GM12878 (cell line): ENCODE data around the gene NCKAP5.

ENCODE experiments used
- EP300 ChIP-seq, 2 experiments: fragments of 150-350 bp in 1 of 2; IDR thresholded peaks; 2 replicates each; pipeline ENCODE4 v1.6.1; 2011 to 2012; ENCODE audit warnings: low read depth in 2 of 2, low read length in 2 of 2, borderline replicate concordance in 1 of 2, improper control_type of control experiment in 1 of 2, inconsistent platforms in 1 of 2; ENCODE audit not compliant: control insufficient read depth in 1 of 2
- FOXM1 ChIP-seq: IDR thresholded peaks from 2 replicates; pipeline ENCODE4 v1.6.1; 2012; ENCODE audit warnings: low read depth, mild to moderate bottlenecking, inconsistent platforms, low read length, moderate library complexity
- NR2C2 ChIP-seq: IDR thresholded peaks from 2 replicates; pipeline ENCODE4 v1.6.1; 2011; ENCODE audit warnings: borderline replicate concordance, low read depth; ENCODE audit not compliant: control insufficient read depth, insufficient read length
- NRF1 ChIP-seq: conservative IDR thresholded peaks from 2 replicates; pipeline ENCODE4 v1.6.1; 2011; ENCODE audit warnings: mild to moderate bottlenecking, low read depth, low read length, improper control_type of control experiment
- TF ChIP-seq, protein P1 (sequence below), 3 experiments: IDR thresholded peaks in 2 of 3; conservative IDR thresholded peaks in 1 of 3; 2 replicates each; pipeline ENCODE4 v1.5.1; 2011; ENCODE audit warnings: low read depth in 3 of 3, low read length in 3 of 3, mild to moderate bottlenecking in 3 of 3, control low read depth in 2 of 3, moderate library complexity in 2 of 3, inconsistent platforms in 1 of 3, mixed read lengths in 1 of 3; ENCODE audit not compliant: control insufficient read depth in 2 of 3, insufficient read depth in 1 of 3; ENCODE audit errors: extremely low read depth in 1 of 3
- TF ChIP-seq, protein P2 (sequence below): IDR thresholded peaks from 2 replicates; pipeline ENCODE4 v1.6.1; 2012; ENCODE audit warnings: mild to moderate bottlenecking, low read depth, low read length
- TF ChIP-seq, protein P3 (sequence below): IDR thresholded peaks from 2 replicates; pipeline ENCODE4 v1.6.1; 2011; ENCODE audit warnings: low read depth, mild to moderate bottlenecking, low read length, moderate library complexity, borderline replicate concordance; ENCODE audit errors: extremely low read depth

DNA sequence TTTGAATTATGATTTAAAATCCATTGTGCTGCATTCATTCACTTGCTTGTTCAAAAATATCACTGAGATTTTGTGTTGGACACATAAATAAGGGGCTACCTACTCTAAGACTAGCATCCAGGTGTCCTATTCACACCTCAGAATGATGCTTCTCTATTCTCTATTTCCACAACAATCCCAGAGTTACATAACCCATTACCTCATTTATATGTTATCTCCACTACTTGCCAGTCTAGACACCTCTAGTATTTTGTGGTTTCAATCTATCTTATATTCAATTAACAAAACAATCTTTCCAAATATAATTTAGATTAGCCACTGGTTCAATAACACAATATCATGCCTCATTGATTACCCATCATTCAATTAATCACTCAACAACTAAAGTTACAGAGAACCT is 409.8 kb downstream of the NCKAP5 start:
- TF ChIP-seq, protein P1, sequence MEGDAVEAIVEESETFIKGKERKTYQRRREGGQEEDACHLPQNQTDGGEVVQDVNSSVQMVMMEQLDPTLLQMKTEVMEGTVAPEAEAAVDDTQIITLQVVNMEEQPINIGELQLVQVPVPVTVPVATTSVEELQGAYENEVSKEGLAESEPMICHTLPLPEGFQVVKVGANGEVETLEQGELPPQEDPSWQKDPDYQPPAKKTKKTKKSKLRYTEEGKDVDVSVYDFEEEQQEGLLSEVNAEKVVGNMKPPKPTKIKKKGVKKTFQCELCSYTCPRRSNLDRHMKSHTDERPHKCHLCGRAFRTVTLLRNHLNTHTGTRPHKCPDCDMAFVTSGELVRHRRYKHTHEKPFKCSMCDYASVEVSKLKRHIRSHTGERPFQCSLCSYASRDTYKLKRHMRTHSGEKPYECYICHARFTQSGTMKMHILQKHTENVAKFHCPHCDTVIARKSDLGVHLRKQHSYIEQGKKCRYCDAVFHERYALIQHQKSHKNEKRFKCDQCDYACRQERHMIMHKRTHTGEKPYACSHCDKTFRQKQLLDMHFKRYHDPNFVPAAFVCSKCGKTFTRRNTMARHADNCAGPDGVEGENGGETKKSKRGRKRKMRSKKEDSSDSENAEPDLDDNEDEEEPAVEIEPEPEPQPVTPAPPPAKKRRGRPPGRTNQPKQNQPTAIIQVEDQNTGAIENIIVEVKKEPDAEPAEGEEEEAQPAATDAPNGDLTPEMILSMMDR (IDR thresholded peaks at IDR 0.05 in 2 of 3, conservative IDR thresholded peaks at IDR 0.05 in 1 of 3; ENCODE audit: control insufficient read depth in 2 of 3, extremely low read depth in 1 of 3, insufficient read depth in 1 of 3, low read depth in 3 of 3, low read length in 3 of 3): no peak
- TF ChIP-seq EP300 (IDR thresholded peaks at IDR 0.05; ENCODE audit: borderline replicate concordance in 1 of 2, control insufficient read depth in 1 of 2, low read depth in 2 of 2, low read length in 2 of 2) (no peak), FOXM1 (no peak), NR2C2 (no peak), NRF1 (no peak)
- TF ChIP-seq, protein P2, sequence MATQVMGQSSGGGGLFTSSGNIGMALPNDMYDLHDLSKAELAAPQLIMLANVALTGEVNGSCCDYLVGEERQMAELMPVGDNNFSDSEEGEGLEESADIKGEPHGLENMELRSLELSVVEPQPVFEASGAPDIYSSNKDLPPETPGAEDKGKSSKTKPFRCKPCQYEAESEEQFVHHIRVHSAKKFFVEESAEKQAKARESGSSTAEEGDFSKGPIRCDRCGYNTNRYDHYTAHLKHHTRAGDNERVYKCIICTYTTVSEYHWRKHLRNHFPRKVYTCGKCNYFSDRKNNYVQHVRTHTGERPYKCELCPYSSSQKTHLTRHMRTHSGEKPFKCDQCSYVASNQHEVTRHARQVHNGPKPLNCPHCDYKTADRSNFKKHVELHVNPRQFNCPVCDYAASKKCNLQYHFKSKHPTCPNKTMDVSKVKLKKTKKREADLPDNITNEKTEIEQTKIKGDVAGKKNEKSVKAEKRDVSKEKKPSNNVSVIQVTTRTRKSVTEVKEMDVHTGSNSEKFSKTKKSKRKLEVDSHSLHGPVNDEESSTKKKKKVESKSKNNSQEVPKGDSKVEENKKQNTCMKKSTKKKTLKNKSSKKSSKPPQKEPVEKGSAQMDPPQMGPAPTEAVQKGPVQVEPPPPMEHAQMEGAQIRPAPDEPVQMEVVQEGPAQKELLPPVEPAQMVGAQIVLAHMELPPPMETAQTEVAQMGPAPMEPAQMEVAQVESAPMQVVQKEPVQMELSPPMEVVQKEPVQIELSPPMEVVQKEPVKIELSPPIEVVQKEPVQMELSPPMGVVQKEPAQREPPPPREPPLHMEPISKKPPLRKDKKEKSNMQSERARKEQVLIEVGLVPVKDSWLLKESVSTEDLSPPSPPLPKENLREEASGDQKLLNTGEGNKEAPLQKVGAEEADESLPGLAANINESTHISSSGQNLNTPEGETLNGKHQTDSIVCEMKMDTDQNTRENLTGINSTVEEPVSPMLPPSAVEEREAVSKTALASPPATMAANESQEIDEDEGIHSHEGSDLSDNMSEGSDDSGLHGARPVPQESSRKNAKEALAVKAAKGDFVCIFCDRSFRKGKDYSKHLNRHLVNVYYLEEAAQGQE: no peak
- TF ChIP-seq, protein P3, sequence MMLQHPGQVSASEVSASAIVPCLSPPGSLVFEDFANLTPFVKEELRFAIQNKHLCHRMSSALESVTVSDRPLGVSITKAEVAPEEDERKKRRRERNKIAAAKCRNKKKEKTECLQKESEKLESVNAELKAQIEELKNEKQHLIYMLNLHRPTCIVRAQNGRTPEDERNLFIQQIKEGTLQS: no peak
